Keratinocyte (primary cell): ENCODE results near the gene CES5A.

ENCODE experiments used
- CTCF ChIP-seq, 3 experiments: IDR thresholded peaks in 1 of 3; conservative IDR thresholded peaks in 1 of 3; optimal IDR thresholded peaks in 1 of 3; 2 replicates in 2 of 3; 3 replicates in 1 of 3; pipeline versions ENCODE3 to v1.5.1; 2011; ENCODE audit warnings: low read length in 3 of 3, mild to moderate bottlenecking in 3 of 3, moderate library complexity in 2 of 3, control low read depth in 1 of 3, inconsistent platforms in 1 of 3; ENCODE audit not compliant: insufficient read depth in 2 of 3; ENCODE audit errors: extremely low read depth in 1 of 3
- EZH2 ChIP-seq: IDR thresholded peaks from one replicate; pipeline ENCODE4 v1.6.1; 2012; ENCODE audit warnings: inconsistent platforms, mild to moderate bottlenecking, low read length, moderate library complexity

- TF ChIP-seq CTCF (optimal IDR thresholded peaks at IDR 0.05 in 1 of 3, IDR thresholded peaks at IDR 0.05 in 1 of 3, conservative IDR thresholded peaks at IDR 0.05 in 1 of 3; ENCODE audit: extremely low read depth in 1 of 3, insufficient read depth in 2 of 3, low read length in 3 of 3) (no peak), EZH2 (no peak)
Measured at GRCh38 chr16:55888546-55888945, 13.4 kb upstream of the CES5A start.
